Hepatocyte (in vitro differentiated cells): ENCODE measurements around the gene SFT2D2. TPM values are rescaled to one million over a fixed set of nuclear protein-coding genes. Genes with fewer than 3 reads are reported as not detected.

ENCODE experiments used
- DNase-seq: peaks from one replicate; pipeline ENCODE4 v3.0.0-alpha.2; 2016; ENCODE audit warnings: low spot score
- H2AFZ ChIP-seq: fragments of 200-600 bp; sonication (generic); 2 replicates; pipeline ENCODE4 v1.6.0; 2016; ENCODE audit warnings: antibody characterized with exemption, mild to moderate bottlenecking
- H3K27ac ChIP-seq: fragments of 200-600 bp; sonication (generic); 2 replicates; pipeline ENCODE4 v1.5.1; 2016; ENCODE audit warnings: mild to moderate bottlenecking
- H3K27me3 ChIP-seq: fragments of 200-600 bp; sonication (generic); 2 replicates; pipeline ENCODE4 v1.6.1; 2016
- H3K36me3 ChIP-seq: fragments of 200-600 bp; sonication (generic); replicated peaks from 2 replicates; pipeline ENCODE4 v1.5.1; 2016; ENCODE audit warnings: low read depth; ENCODE audit not compliant: insufficient read depth
- H3K4me1 ChIP-seq: fragments of 200-600 bp; sonication (generic); 2 replicates; pipeline ENCODE4 v1.5.1; 2016; ENCODE audit warnings: mild to moderate bottlenecking, moderate library complexity; ENCODE audit not compliant: insufficient read depth
- H3K4me2 ChIP-seq: fragments of 200-600 bp; sonication (generic); 2 replicates; pipeline ENCODE4 v1.6.0; 2016
- H3K4me3 ChIP-seq: fragments of 200-600 bp; sonication (generic); 2 replicates; pipeline ENCODE4 v1.5.1; 2016; ENCODE audit warnings: mild to moderate bottlenecking
- H3K79me2 ChIP-seq: fragments of 200-600 bp; sonication (generic); 2 replicates; pipeline ENCODE4 v1.6.0; 2017; ENCODE audit warnings: mild to moderate bottlenecking
- H3K9me2 ChIP-seq: fragments of 200-600 bp; sonication (generic); replicated peaks from 2 replicates; pipeline ENCODE4 v1.6.0; 2017; ENCODE audit warnings: mild to moderate bottlenecking; ENCODE audit not compliant: insufficient read depth
- H3K9me3 ChIP-seq: fragments of 200-600 bp; sonication (generic); 2 replicates; pipeline ENCODE4 v1.5.1; 2016; ENCODE audit warnings: low read depth, mild to moderate bottlenecking
- H4K20me1 ChIP-seq: fragments of 200-600 bp; sonication (generic); 2 replicates; pipeline ENCODE4 v1.6.0; 2016; ENCODE audit warnings: mild to moderate bottlenecking; ENCODE audit not compliant: insufficient read depth, poor library complexity, severe bottlenecking
- CTCF ChIP-seq: fragments of 200-600 bp; sonication (generic); IDR thresholded peaks from 2 replicates; pipeline ENCODE4 v1.5.1; 2016; ENCODE audit warnings: antibody characterized with exemption, mild to moderate bottlenecking; ENCODE audit not compliant: poor library complexity
- EZH2 ChIP-seq: fragments of 200-600 bp; sonication (generic); IDR thresholded peaks from 2 replicates; pipeline ENCODE4 v1.6.1; 2016; ENCODE audit warnings: antibody characterized with exemption, mild to moderate bottlenecking, borderline replicate concordance
- EZH2phosphoT487 ChIP-seq: fragments of 200-600 bp; sonication (generic); IDR thresholded peaks from one replicate; pipeline ENCODE4 v1.6.1; 2018; ENCODE audit warnings: antibody characterized with exemption, mild to moderate bottlenecking, low read depth, moderate library complexity; ENCODE audit not compliant: unreplicated experiment, severe bottlenecking
- whole genome bisulfite sequencing: methylation state at CpG from one replicate; pipeline ENCODE4 v1.1.6; 2016; ENCODE audit warnings: low lambda C conversion rate; ENCODE audit errors: missing lambda C conversion rate; 5-methylcytosine and 5-hydroxymethylcytosine counted together
- polyA plus RNA-seq: library from polyadenylated mRNA; unstranded; fragments of >200 nt; fragmentation: Nextera tagmentation; extraction: Ambion mirVana; gene quantifications from 2 replicates; pipeline ENCODE4 v1.2.1, GENCODE V29; 2016
- small RNA-seq: library from RNA; depleted of rRNA; stranded (forward); fragments of <200 nt; gene quantifications from one replicate; pipeline ENCODE3, GENCODE V24; 2014
- total RNA-seq: library from RNA; depleted of rRNA; stranded (reverse); fragments of >200 nt; gene quantifications from 2 replicates; pipeline ENCODE4 v1.2.3, GENCODE V29; 2014

Gene SFT2D2
- total and polyA plus RNA-seq, 2 experiments from 2014 or later = 31.5 to 36.9 TPM

DNA sequence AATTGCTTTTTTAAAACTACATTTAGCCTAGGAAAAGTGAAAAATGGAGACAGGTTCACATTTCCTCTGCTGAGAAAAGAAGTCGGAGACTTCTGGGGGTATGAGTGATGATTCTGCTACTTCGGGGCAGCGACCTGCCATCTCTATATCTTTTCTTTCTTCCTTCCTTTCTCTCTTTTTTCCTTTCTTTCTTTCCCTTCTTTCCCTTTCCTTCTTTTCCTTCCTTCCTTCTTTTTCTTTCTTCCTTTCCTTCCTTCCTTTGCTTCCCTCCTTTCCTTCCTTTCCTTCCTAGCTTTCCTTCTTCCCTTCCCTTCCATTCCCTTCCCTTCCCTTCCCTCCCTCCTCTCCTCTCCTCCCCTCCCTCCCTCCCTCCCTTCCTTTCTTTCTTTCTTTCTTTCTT, 72.6 kb downstream of the SFT2D2 start:
- Histone ChIP-seq H3K9me3 (no peaks in the 10 kb centered on the region), H3K4me3 (no peak overlapping the region), H3K9me2 (no peaks in the 10 kb centered on the region), H3K27me3 (no peaks in the 10 kb centered on the region), H2AFZ (no peak overlapping the region), H3K36me3 (no peaks in the 10 kb centered on the region), H3K4me1 (peaks cover 19% of the 10 kb centered on the region), H3K4me2 (no peak overlapping the region), H4K20me1 (no peaks in the 10 kb centered on the region), H3K27ac (no peak overlapping the region), H3K79me2 (no peaks in the 10 kb centered on the region)
- WGBS = 100% methylated on average over 3 of the region's 3 CpGs
- no peak for DNase-seq
- TF ChIP-seq EZH2 (no peak), CTCF (no peak), EZH2phosphoT487 (no peak)

DNA sequence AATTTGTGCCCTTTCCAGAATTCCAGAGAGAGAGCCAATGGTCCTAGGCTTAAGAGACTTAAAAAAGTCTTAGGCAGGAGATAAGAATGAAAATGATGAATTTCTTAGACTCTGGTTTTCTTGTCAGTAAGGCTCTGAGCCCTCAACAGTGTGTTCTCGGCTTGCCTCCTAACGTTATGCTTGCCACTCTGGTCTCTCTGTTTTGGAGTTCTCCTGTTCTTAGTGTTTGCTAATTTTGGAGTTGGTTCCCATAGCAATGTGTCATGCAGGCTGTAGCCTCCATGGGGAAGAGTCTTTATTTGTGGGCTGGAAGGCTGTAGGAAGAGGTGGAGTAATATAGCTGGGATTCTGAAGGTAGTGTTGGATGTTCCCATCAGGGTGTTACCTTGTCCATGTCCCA, 74.8 kb downstream of the SFT2D2 start:
- Histone ChIP-seq H2AFZ (no peak overlapping the region), H3K4me2 (no peak overlapping the region), H3K9me3 (no peaks in the 10 kb centered on the region), H3K27ac (no peak overlapping the region), H3K79me2 (no peaks in the 10 kb centered on the region), H4K20me1 (no peaks in the 10 kb centered on the region), H3K36me3 (no peaks in the 10 kb centered on the region), H3K4me1 (peaks cover 19% of the 10 kb centered on the region), H3K27me3 (no peaks in the 10 kb centered on the region), H3K4me3 (no peak overlapping the region), H3K9me2 (no peaks in the 10 kb centered on the region)
- 54% methylated on average over 2 of the region's 2 CpGs for WGBS
- TF ChIP-seq EZH2 (no peak), EZH2phosphoT487 (no peak), CTCF (no peak)
- no peak for DNase-seq

GRCh38 chr1:168301664-168302320, 76.0 kb downstream of the SFT2D2 start:
- Histone ChIP-seq H3K4me2 (peak overlapping the region; percentile 1), H2AFZ (no peak overlapping the region), H3K36me3 (no peaks in the 10 kb centered on the region), H4K20me1 (no peaks in the 10 kb centered on the region), H3K4me3 (no peak overlapping the region), H3K79me2 (no peaks in the 10 kb centered on the region), H3K9me3 (no peaks in the 10 kb centered on the region), H3K27me3 (no peaks in the 10 kb centered on the region), H3K4me1 (peaks cover 19% of the 10 kb centered on the region), H3K9me2 (no peaks in the 10 kb centered on the region), H3K27ac (peak overlapping the region; percentile 80)
- no peak for TF ChIP-seq CTCF
- TF ChIP-seq EZH2 = no peak
- no peak for TF ChIP-seq EZH2phosphoT487
- peak; percentile 41 for DNase-seq
- 37% methylated on average over 3 of the region's 3 CpGs for WGBS

Small RNA genes lying within 50 kb of the gene (small RNA-seq; reads per million reads assigned to genes)
- gene AL021397.1 = not detected
- not detected for gene RNU6-1310P

Other genes with a start within 250 kb of the SFT2D2 start
- 13.6 and 15.9 TPM in 2 replicates for gene GPR161, start 89.1 kb upstream of the SFT2D2 start, total RNA-seq
- 19.3 and 22.4 TPM in 2 replicates for gene GPR161, start 89.1 kb upstream of the SFT2D2 start, polyA plus RNA-seq
- gene TIPRL, start 47.0 kb upstream of the SFT2D2 start, total RNA-seq = 42.6 and 47.6 TPM in 2 replicates
- 38.1 and 44.2 TPM in 2 replicates for gene TIPRL, start 47.0 kb upstream of the SFT2D2 start, polyA plus RNA-seq
- 0.57 and 1.2 TPM in 2 replicates for gene TBX19, start 54.9 kb downstream of the SFT2D2 start, total RNA-seq
- 1.1 and 1.9 TPM in 2 replicates for gene TBX19, start 54.9 kb downstream of the SFT2D2 start, polyA plus RNA-seq